Measurements from ENCODE around the gene PRKCG. TPM values are rescaled to one million over a fixed set of nuclear protein-coding genes. Genes with fewer than 3 reads are reported as not detected.

The PRKCG gene
- total RNA-seq, 2 experiments from 2014 or later = 0.35 TPM; not detected in 1

DNA sequence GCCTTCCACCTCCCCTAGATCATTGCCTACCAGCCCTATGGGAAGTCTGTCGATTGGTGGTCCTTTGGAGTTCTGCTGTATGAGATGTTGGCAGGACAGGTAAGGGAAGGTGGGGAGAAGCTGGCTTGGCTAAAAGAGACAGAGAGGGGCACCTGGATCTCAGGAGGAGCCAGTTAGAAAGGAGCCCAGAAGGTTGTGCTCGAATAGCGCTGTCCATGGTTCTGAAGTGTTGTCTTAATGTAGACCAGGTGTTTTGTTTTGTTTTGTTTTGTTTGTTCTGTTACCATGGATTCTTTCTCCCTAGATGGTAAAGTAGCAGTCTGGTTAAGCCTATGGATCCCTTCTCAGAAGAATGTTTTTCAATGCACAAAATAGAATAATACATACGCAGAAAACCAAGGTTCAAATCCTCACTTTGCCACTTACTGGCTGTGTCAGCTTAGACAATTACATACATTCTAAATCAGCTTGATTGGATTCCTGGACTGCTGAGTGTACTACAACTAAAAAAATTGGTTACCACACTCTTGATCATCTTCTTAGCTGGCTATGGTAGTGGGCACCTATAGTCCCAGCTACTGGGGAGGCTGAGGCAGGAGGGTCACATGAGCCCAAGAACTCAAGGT, 21.2 kb downstream of the PRKCG start:
- peaks cover 83% of the 10 kb centered on the region for H3K27me3 Mint-ChIP-seq
- H3K9me3 Mint-ChIP-seq = peaks cover 2% of the 10 kb centered on the region
- peaks cover 15% of the 10 kb centered on the region for H3K4me1 Mint-ChIP-seq
- no peak overlapping the region for H3K27ac Mint-ChIP-seq
- no peak overlapping the region for H3K4me3 Mint-ChIP-seq
- no peaks in the 10 kb centered on the region for H3K36me3 Mint-ChIP-seq
- no peak for DNase-seq

DNA sequence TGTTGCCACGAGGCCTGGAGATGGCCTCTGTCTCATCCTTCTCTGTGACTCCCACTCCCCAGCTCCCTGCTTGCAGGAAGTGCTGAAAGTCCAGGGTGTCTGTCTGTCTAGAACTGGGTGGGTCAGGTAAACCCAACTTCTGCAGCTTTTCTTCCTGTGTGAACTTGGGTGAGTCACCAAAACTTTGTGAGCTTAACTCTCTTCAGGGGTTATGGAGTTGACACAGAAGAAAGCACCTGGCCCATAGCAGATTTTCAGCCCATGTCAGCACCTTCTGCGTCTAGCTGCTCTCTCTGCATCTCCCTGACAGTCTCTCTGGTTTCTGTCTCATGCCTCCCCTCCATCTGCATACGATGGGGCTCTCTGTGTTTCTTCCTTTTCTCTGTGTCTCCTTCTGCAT, 22.9 kb downstream of the PRKCG start:
- Mint-ChIP-seq H3K9me3 (no peaks in the 10 kb centered on the region), H3K4me1 (peaks cover 16% of the 10 kb centered on the region), H3K36me3 (no peaks in the 10 kb centered on the region), H3K27me3 (peaks cover 82% of the 10 kb centered on the region), H3K27ac (no peak overlapping the region), H3K4me3 (no peak overlapping the region)
- no peak for DNase-seq

DNA sequence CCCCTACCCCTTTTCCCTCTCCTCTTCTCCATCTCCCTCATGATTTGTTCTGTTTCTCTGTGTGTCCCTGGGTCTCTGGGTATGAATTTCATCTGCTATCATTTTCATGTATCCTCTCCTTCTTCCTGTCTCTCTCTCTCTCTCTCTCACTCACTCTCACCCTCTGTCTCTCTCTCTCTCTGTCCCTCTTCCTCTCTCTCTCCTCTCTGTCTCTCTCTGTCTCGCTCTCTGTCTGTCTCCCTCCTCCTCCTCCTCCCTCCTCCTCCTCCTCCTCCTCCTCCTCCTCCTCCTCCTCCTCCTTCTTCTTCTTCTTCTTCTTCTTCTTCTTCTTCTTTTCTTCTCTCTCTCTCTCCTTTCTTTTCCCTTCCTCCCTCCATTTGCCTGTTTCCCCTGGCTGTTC, 23.8 kb downstream of the PRKCG start:
- no peak overlapping the region for H3K4me3 Mint-ChIP-seq
- peaks cover 16% of the 10 kb centered on the region for H3K4me1 Mint-ChIP-seq
- no peak overlapping the region for H3K27ac Mint-ChIP-seq
- H3K9me3 Mint-ChIP-seq = no peaks in the 10 kb centered on the region
- no peak for DNase-seq
- H3K36me3 Mint-ChIP-seq = no peaks in the 10 kb centered on the region
- H3K27me3 Mint-ChIP-seq = peaks cover 82% of the 10 kb centered on the region

DNA sequence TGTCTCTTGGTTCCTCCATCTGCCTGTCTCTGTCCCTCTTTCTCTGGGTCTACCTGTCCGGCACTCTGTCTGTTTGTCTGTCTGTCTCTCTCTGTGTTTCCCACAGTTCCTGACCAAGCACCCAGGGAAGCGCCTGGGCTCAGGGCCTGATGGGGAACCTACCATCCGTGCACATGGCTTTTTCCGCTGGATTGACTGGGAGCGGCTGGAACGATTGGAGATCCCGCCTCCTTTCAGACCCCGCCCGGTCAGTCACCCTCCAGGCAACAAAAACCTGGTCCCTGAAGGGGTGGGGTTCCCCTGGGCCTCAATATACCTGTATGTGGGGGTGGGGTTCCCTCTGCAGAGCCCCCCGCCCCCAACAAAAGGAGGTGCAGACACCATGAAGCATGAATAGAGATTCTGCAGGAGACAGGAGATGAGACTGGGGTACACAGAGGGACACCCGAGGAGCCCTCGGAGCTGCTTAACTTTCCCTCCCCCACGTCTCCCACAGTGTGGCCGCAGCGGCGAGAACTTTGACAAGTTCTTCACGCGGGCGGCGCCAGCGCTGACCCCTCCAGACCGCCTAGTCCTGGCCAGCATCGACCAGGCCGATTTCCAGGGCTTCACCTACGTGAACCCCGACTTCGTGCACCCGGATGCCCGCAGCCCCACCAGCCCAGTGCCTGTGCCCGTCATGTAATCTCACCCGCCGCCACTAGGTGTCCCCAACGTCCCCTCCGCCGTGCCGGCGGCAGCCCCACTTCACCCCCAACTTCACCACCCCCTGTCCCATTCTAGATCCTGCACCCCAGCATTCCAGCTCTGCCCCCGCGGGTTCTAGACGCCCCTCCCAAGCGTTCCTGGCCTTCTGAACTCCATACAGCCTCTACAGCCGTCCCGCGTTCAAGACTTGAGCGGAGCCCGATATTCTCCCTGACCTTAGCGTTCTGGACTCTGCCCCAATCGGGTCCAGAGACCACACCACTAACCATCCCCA, 24.5 kb downstream of the PRKCG start:
- Mint-ChIP-seq H3K4me1 (peaks cover 16% of the 10 kb centered on the region), H3K27me3 (peaks cover 84% of the 10 kb centered on the region), H3K36me3 (no peaks in the 10 kb centered on the region), H3K4me3 (no peak overlapping the region), H3K9me3 (no peaks in the 10 kb centered on the region), H3K27ac (no peak overlapping the region)
- DNase-seq = peak; percentile 69

DNA sequence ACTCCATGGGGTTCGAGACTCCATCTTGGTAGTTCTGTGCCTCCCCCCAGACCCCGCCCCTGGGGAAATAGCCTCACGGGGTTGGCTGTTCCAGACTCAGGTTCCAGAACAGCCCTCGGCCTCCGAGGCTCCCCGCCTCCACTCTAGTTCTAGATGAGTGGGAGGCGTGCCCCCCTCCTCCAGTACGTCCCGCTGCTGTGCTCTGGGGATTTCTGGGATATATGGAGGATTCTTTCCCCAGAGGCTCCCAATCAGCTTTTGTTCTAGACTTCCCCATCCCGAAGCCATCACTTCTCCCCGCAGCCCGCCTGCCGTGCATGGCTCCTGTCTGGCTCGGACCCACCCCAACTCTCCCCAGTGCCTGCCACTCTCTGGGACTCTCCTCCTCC, 25.2 kb downstream of the PRKCG start:
- H3K9me3 Mint-ChIP-seq = no peaks in the 10 kb centered on the region
- H3K4me1 Mint-ChIP-seq = peaks cover 16% of the 10 kb centered on the region
- no peak for DNase-seq
- no peaks in the 10 kb centered on the region for H3K36me3 Mint-ChIP-seq
- H3K4me3 Mint-ChIP-seq = no peak overlapping the region
- peaks cover 90% of the 10 kb centered on the region for H3K27me3 Mint-ChIP-seq
- H3K27ac Mint-ChIP-seq = no peak overlapping the region

DNA sequence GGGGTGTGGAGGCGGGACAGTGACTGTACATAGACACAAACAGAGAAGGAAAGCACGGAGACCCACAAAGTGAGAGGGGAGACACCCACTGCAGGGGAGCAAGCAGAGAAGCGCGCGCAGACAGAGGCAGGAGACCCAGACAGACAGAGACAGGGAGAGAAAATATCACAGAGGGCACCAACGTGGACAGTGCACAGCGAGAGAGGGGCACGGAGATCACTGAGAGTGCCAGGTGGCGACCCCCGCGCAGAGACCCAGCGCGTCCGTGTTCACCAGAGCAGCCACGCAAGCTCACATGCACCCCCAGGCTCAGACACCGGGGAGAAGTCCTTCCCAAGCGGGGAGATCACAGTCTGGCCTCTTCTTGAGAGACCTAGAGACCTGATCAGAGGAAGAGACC, 25.7 kb downstream of the PRKCG start:
- Mint-ChIP-seq H3K27me3 (peaks cover 90% of the 10 kb centered on the region), H3K27ac (no peak overlapping the region), H3K36me3 (no peaks in the 10 kb centered on the region), H3K9me3 (no peaks in the 10 kb centered on the region), H3K4me3 (peak overlapping the region; percentile 9), H3K4me1 (peaks cover 16% of the 10 kb centered on the region)
- no peak for DNase-seq

DNA sequence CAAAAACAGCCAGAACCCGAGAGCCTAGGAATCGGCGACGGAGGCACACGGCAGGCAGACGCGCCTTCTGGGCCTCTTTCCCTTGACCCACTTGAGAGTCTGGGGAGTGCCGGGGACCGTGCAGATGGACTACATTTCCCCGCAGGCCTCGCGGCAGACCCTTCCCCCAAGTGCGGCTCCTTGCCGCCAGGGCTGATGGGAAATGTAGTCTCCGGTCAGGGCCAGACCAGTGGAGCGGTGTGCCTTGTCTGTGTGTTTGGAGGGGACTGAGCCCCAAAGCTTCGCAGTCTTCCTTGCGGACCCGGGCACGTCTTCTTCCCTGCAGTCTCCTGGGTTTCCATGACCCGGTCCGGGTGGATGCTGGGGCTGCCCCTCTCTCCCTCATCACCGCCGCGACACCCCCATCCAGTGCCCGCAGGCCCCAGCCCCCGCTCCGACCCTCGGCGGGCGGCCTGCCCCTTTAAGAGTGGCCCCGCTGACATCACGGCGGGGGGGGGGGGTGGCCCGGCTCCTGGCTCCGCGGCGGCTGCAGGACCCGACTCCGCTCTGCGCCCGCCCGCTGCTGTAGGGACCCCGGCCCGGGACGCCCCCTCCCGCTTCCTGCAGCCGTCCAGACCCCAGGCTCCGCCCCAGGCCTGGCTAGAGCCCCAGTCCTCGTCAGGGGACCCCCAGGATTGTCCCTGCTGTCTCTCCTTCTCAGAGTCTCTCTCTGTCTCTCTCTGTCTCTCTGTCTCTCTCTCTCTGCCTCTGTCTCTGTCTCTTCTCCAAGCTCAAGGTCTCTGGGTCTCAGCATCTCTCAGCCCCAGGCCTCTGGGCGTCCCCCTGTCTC, 26.3 kb downstream of the PRKCG start:
- H3K36me3 Mint-ChIP-seq = no peaks in the 10 kb centered on the region
- H3K4me3 Mint-ChIP-seq = no peak overlapping the region
- H3K27ac Mint-ChIP-seq = no peak overlapping the region
- DNase-seq = peak; percentile 67
- H3K9me3 Mint-ChIP-seq = no peaks in the 10 kb centered on the region
- H3K27me3 Mint-ChIP-seq = peaks cover 90% of the 10 kb centered on the region
- H3K4me1 Mint-ChIP-seq = peaks cover 16% of the 10 kb centered on the region

DNA sequence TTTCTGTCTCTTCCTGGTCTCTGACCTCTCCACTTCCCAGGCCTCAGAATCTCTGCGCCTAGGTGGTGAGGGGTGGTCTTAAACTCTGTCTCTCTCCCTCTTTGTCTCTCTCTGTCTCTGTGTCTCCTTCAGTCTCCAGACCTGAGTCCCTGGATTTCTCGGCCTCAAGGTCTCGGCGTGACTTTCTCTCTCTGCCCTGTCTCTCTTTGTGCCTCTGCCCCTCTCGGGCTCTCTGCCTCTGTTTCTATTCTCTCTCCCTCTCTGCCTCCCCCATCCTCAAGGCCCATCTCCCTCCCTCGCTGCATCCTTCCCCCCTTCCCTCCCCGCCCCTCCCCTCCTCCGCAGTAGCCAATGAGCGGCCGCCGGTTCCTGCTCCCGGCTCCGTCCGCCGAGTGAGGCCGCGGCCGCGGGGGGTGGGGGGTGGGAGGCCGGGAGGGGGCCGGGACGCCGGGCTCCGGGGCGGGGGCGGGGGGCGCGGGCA, 27.0 kb downstream of the PRKCG start, which contains the start of gene CACNG7:
TSS of gene CACNG7 (plus strand) at position 344 of the 481 bp plus-strand sequence. CDS start 3,554 bp downstream, outside the sequence.
- Mint-ChIP-seq H3K36me3 (no peaks in the 10 kb centered on the region), H3K4me3 (peak within 1 kb of the TSS; percentile 43), H3K4me1 (peaks cover 16% of the 10 kb centered on the region), H3K9me3 (no peaks in the 10 kb centered on the region), H3K27ac (no peak within 1 kb of the TSS), H3K27me3 (peaks cover 92% of the 10 kb centered on the region)
- no peak for DNase-seq

DNA sequence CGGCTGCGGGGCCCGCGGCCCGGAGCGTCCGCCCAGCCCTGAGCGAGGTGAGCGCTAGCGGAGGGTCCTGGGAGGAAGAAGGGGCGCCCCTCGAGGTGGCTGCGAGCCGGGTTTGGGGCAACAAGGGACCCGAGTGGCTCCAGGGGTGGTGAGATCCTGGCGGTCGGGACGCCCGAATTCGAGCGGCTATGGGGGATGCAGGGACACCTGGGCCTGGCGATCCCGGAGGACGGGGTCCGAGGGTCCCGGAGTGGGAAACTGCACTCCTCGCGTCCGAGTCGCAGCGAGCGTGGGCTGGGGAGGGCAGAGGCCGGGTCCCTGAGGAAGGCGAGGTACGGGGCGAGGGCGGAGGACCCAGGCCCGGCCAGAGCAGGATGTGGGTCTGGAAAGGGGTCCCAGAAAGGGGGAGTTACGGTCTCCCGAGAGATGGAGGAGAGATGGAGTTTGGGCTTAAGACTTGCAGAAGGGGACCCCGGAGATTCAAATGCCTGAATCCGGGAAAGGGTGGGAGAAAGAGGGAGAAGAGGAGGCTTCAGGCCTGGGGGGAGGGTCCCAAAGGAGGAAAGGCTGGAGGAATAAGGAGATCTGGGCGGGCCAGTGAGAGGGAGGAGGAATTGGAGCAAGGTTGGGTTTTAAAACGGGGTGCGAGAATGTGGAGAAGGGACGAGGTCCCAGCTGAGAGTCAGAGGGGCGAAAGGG, 27.6 kb downstream of the PRKCG start:
- Mint-ChIP-seq H3K4me1 (peaks cover 16% of the 10 kb centered on the region), H3K9me3 (no peaks in the 10 kb centered on the region), H3K36me3 (no peaks in the 10 kb centered on the region), H3K27me3 (peaks cover 92% of the 10 kb centered on the region), H3K27ac (no peak overlapping the region), H3K4me3 (no peak overlapping the region)
- no peak for DNase-seq

DNA sequence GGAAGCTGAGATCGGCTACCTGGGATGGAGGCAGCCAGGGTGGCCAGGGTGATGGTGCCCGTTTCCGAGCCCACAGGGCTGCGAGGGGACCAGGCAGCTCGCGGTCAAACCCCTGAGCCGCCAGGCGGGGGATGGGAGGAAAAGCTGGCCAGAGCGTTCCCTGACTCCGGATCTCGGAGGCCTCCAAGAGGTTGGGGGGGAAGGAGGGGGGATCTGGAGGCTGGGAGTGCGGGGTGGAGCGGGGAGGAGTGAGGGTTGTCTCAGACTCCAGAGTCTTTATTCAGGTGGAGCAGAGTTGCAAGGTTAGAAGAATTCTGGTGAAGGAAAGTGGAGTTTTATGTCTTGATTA, 28.1 kb downstream of the PRKCG start:
- no peaks in the 10 kb centered on the region for H3K9me3 Mint-ChIP-seq
- peaks cover 92% of the 10 kb centered on the region for H3K27me3 Mint-ChIP-seq
- H3K36me3 Mint-ChIP-seq = no peaks in the 10 kb centered on the region
- H3K4me1 Mint-ChIP-seq = peaks cover 16% of the 10 kb centered on the region
- DNase-seq = no peak
- H3K27ac Mint-ChIP-seq = no peak overlapping the region
- H3K4me3 Mint-ChIP-seq = no peak overlapping the region

DNA sequence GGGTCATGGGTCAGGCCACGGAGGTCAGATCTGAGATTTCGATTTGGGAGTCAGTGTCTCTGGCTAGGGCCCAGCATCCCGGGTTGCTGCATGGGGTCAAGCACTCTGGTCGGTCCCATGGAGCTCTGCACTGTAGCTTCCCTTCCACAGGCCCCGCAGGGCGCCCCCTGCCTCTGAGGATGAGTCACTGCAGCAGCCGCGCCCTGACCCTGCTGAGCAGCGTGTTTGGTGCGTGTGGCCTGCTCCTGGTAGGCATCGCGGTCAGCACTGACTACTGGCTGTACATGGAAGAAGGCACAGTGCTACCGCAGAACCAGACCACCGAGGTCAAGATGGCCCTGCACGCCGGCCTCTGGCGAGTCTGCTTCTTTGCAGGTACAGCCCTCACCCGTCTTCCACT, 30.7 kb downstream of the PRKCG start:
- no peak overlapping the region for H3K4me3 Mint-ChIP-seq
- no peak for DNase-seq
- no peaks in the 10 kb centered on the region for H3K9me3 Mint-ChIP-seq
- H3K27ac Mint-ChIP-seq = no peak overlapping the region
- peaks cover 81% of the 10 kb centered on the region for H3K27me3 Mint-ChIP-seq
- H3K4me1 Mint-ChIP-seq = peaks cover 9% of the 10 kb centered on the region
- no peaks in the 10 kb centered on the region for H3K36me3 Mint-ChIP-seq

DNA sequence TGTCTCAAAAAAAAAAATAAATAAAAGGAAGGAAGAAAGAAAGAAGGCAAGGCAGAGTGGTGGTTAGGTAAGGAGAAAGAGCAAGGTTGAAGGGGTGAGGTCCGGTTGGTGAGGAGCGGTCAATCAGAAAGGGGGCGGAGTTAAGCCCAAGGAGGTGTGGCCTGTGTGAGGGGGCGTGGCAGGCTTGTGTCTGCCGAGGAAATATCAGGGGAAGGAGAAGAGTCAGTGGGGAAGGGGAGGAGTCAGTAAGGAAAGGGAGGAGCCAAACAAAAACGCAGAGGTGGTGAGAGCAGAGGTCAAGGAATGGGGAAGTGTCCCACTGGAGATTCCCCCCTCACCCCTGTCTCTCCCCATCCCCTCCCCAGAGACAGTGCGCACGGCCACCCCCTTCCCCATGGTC, 33.0 kb downstream of the PRKCG start:
- Mint-ChIP-seq H3K4me1 (no peaks in the 10 kb centered on the region), H3K36me3 (no peaks in the 10 kb centered on the region), H3K27me3 (peaks cover 64% of the 10 kb centered on the region), H3K9me3 (no peaks in the 10 kb centered on the region), H3K27ac (no peak overlapping the region), H3K4me3 (no peak overlapping the region)
- DNase-seq = no peak

DNA sequence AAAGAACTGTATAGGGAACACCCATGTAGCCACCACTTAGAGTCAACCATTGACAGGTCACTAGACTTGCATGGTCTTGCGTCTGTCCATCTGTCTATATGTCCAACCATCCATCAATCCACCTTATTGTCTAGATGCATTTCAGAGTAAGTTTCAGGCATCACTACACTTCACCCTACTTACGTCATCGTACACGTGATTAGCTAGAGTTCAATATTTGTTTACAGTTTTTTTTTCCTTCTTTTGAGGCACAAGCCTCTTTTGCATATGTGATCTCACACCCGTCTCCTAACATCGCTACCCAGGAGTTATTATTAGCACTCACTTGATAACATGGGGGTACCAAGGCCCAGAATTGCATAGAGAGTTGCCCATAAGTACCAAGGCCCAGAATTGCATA, 34.0 kb downstream of the PRKCG start:
- DNase-seq = no peak
- Mint-ChIP-seq H3K27ac (no peak overlapping the region), H3K36me3 (no peaks in the 10 kb centered on the region), H3K27me3 (peaks cover 54% of the 10 kb centered on the region), H3K4me3 (no peak overlapping the region), H3K4me1 (no peaks in the 10 kb centered on the region), H3K9me3 (no peaks in the 10 kb centered on the region)

DNA sequence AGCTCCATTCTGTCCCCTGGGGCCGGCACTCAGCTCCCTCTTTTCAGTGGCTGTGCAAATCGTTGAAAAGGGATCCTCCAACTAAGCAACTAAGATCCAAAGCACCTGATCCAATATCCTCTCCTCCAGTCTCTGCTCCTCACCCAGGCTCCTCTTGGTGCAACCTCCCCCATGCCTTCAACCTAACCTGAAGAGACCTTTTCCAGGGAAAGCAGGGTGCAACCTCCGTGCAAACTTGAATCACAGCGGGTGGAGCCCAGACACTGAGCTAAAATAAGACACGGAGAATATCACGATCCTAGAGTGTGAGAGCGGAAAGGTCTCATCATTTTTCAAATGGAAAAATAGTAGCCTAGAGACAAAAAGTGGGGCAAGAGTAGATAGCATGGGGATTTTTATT, 35.4 kb downstream of the PRKCG start:
- H3K4me3 Mint-ChIP-seq = no peak overlapping the region
- DNase-seq = no peak
- no peaks in the 10 kb centered on the region for H3K9me3 Mint-ChIP-seq
- peaks cover 40% of the 10 kb centered on the region for H3K27me3 Mint-ChIP-seq
- H3K4me1 Mint-ChIP-seq = no peaks in the 10 kb centered on the region
- no peaks in the 10 kb centered on the region for H3K36me3 Mint-ChIP-seq
- H3K27ac Mint-ChIP-seq = no peak overlapping the region

Measured in activated naive CD8-positive, alpha-beta T cell treated with anti-CD3 and anti-CD28 coated beads for 36 hours (primary cell).